HG03060 (cell line): ENCODE measurements around the gene THSD4.
"Not testable (repeated sequence)": the region's sequence is repeated elsewhere in the genome, so short reads cannot be mapped to it uniquely, and the experiment has no call there.

Experiments
- ATAC-seq: cut with Tn5 transposase; IDR thresholded peaks from one replicate; pipeline ENCODE4 v1.9.1; 2021; ENCODE audit warnings: low read depth, moderate number of reproducible peaks; ENCODE audit not compliant: unreplicated experiment

THSD4 gene

GRCh38 chr15:71213943-71214342 is 98.7 kb downstream of the THSD4 start:
- ATAC-seq = not testable (repeated sequence)

- ATAC-seq = no peak
These were observed 100.0 kb downstream of the THSD4 start for GRCh38 chr15:71215126-71215894.

GRCh38 chr15:71218272-71218805 is 103.1 kb downstream of the THSD4 start:
- no peak for ATAC-seq

GRCh38 chr15:71219101-71219500 is 103.8 kb downstream of the THSD4 start:
- ATAC-seq = no peak

GRCh38 chr15:71219645-71220044 is 104.4 kb downstream of the THSD4 start:
- no peak for ATAC-seq

GRCh38 chr15:71220828-71221227 is 105.6 kb downstream of the THSD4 start:
- no peak for ATAC-seq

- ATAC-seq = no peak
These were observed 106.1 kb downstream of the THSD4 start for GRCh38 chr15:71221417-71221816.

GRCh38 chr15:71223516-71223915 is 108.2 kb downstream of the THSD4 start:
- ATAC-seq = no peak

GRCh38 chr15:71224024-71224423 is 108.8 kb downstream of the THSD4 start:
- no peak for ATAC-seq

- no peak for ATAC-seq
These were observed 110.6 kb downstream of the THSD4 start for GRCh38 chr15:71225851-71226250.

- no peak for ATAC-seq
These were observed 111.5 kb downstream of the THSD4 start for GRCh38 chr15:71226536-71227455.

GRCh38 chr15:71228403-71228802 is 113.1 kb downstream of the THSD4 start:
- ATAC-seq = no peak

GRCh38 chr15:71230303-71230702 is 115.0 kb downstream of the THSD4 start:
- no peak for ATAC-seq

GRCh38 chr15:71231758-71232157 is 116.5 kb downstream of the THSD4 start:
- no peak for ATAC-seq

- no peak for ATAC-seq
These were observed 117.1 kb downstream of the THSD4 start for GRCh38 chr15:71232411-71232810.

GRCh38 chr15:71237456-71238188 is 122.4 kb downstream of the THSD4 start:
- no peak for ATAC-seq

GRCh38 chr15:71238926-71239325 is 123.7 kb downstream of the THSD4 start:
- ATAC-seq = no peak

- ATAC-seq = no peak
These were observed 124.5 kb downstream of the THSD4 start for GRCh38 chr15:71239592-71240364.

- ATAC-seq = no peak
These were observed 127.0 kb downstream of the THSD4 start for GRCh38 chr15:71242292-71242691.

GRCh38 chr15:71244250-71244649 is 129.0 kb downstream of the THSD4 start:
- ATAC-seq = no peak
